ENCODE results near the gene KATNB1.
"Not testable (repeated sequence)": the region's sequence is repeated elsewhere in the genome, so short reads cannot be mapped to it uniquely, and the experiment has no call there.

Gene KATNB1

DNA sequence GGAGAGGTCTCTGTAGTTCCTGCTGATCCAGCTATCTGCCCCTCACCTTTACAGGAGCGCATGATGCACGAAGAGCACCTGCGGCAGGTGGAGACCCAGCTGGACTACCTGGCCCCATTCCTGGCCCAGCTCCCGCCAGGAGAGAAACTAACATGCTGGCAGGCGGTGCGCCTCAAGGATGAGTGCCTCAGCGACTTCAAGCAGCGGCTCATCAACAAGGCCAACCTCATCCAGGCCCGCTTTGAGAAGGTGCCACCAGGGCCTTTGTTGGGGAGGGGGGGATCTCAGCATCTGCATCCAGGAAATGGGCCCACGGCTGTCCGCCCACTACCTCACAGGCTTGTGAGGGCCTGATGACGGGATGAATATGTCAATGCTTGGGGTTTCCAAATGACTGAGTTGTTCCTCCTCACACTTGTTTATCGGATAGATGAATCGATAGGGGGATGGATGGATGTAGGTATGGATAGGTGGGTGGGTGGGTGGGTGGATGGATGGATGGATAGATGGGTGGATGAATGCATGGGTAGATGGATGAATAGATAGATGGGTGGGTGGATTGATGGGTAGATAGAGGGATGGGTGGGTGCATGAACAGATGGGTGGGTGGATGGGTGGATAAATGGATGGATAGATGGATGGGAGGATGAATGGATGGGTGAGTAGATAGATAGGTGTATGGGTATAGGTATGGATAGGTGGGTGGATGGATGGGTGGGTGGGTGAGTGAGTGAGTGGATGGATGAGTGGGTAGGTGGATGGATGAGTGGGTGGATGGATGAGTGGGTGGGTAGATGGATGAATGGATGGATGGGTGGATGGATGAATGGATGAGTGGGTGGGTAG lies 7.0 kb upstream of the KATNB1 start:
- DNase-seq, result no peak

DNA sequence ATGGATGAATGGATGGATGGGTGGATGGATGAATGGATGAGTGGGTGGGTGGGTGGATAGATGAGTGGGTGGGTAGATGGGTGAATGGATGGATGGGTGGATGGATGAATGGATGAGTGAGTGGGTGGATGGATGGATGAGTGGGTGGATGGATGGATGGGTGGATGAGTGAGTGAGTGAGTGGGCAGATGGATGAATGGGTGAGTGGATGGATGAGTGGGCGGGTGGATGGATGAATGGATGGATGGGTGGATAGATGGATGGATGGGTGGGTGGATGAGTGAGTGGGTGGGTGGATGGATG lies 6.4 kb upstream of the KATNB1 start:
- DNase-seq, result no peak

DNA sequence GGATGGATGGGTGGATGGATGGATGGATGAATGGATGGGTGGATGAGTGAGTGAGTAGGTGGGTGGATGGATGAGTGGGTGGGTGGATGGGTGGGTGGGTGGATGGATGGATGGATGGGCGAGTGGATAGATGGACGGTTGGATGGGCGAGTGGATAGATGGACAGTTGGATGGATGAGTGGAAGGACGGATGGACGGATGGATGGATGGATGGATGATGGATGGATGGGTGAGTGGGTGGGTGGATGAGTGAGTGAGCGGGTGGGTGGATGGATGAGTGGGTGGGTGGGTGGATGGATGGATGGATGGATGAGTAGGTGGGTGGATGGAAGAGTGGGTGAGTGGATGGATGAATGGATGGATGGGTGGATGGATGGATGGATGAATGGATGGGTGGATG lies 5.7 kb upstream of the KATNB1 start:
- DNase-seq, result not testable (repeated sequence)

DNA sequence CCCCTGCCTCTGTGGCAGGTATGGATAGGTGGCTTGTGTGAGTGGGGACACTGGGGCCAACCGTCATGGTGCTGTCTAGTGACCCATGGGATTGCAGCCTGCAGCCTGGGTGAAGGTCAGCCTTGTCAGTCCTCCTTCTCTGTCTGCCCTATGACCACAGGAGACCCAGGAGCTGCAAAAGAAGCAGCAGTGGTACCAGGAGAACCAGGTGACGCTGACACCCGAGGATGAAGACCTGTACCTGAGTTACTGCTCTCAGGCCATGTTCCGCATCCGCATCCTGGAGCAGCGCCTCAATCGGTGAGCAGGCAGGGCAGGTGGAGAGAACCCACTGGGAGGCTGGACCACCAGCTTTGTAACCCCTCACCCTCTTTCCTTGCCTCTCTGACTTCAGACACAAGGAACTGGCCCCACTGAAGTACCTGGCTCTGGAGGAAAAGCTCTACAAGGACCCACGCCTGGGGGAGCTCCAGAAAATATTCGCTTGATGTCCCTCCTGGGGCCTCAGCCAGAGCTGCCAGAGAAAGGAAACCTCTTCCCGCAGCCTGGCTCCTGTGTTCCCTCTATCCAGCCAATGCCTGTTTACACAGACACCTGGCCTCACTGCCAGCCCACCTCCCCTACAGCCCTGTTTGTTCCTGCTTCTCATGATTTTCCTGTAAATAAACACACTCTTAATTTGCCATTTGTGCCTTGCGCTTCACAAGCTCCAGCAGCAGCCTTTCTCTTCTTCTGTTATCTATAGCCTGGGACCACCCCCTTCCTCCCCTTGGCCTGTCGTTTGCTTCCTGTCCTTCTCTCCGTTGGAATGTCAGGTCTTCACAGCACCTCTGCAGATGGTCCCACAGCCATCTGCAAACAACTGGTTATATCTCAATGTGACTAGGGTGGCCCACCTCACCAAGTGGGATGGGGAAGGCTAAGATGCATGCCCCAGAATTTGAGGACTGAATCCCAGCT lies 4.5 kb upstream of the KATNB1 start:
- no peak for DNase-seq

DNA sequence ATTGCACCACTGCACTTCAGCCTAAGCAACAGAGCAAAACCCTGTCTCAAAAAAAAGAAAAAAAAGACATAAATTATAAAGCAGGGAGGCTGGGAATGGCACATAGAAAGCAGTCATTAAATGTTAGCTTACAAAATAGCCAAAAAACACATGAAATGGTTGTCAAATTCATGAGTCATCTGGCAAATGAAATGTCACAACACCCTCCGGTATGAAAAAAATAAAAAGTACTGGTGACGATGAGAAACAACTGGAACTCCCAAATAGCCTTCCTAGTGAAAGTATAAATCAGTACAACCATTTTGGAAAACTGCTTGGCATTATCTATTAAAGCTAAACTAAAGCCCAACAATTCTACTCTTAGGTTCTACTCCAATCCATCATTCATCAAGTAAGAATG lies 3.5 kb upstream of the KATNB1 start:
- DNase-seq, result no peak

DNA sequence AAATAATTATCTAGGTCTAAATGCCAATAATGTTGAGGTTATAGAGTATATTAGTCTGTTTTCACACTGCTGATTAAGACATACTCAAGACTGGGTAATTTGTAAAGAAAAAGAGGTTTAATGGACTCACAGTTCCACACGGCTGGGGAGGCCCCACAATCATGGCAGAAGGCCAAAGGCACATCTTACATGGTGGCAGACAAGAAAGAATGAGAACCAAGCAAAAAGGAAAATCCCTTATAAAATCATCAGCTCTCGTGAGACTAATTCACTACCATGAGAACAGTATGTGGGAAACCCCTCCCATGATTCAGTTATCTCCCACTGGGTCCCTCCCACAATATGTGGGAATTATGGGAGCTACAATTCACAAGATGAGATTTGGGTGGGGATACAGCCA lies 2.9 kb upstream of the KATNB1 start:
- no peak for DNase-seq

DNA sequence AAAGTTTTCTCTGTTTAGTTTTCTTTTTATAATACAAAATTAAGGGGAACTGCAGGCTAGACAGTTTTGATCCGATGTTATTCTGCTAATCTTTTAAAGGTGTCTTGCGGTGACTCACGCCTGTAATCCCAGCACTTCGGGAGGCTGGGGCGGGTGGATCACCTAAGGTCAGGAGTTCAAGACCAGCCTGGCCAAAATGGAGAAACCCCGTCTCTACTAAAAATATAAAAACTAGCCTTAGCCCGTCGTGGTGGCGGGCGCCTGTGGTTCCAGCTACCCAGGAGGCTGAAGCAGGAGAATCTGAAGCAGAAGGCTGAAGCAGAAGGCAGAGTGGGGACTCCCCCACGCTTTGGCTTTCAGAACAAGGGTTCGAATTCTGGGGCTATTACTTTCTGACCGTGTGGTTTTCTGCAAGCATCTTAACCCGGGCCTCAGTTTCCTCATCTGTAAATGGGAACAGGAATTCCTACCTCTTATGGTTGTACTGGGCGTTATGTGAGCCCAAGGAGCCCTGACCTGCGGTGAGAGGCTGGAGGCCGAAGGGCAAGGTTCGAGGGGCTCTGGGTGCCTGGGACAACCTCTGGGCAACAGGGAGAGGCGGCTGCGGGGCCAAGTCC lies 1.2 kb upstream of the KATNB1 start:
- no peak for DNase-seq

DNA sequence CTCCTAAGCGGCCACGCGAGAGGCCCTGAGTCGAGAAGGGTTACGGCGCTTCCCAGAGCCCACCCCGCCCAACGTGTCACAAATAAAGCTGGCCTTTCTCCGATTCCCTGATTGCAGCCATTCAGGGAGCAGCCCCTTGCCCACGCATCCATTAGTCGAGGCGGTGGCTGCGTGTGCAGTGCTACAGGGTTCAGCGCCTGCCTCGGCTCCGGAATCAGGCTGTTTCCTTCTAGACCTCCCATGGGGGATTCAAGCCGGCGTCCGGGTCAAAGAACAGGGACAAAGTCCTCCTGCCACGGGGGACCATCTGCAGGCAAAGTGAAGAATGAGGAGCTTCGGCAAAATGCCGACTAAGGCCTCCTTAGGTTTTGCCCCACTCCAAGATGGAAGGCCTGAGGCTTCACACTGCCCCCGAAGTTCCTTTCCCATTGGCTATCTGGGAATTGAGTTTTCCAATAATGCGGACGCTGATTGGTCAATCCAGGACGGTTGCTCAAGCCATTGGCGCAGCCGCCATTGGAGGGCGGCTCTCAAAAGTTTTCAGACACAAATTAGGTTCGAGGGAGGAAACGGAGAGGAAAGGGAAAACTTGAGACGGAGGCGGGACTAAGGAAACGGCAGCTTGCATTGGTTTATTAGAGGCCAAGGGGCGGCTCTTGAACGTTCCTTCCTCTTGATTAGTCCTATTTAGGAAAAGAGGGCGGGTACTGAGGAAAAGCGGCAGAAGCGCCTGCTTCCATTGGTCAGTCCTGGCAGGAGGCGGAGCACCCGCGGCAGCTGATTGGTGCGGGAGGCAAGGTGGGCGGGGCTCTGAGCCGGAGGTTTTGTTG lies 430 bp upstream of the KATNB1 start:
- DNase-seq, result peak; percentile 100

DNA sequence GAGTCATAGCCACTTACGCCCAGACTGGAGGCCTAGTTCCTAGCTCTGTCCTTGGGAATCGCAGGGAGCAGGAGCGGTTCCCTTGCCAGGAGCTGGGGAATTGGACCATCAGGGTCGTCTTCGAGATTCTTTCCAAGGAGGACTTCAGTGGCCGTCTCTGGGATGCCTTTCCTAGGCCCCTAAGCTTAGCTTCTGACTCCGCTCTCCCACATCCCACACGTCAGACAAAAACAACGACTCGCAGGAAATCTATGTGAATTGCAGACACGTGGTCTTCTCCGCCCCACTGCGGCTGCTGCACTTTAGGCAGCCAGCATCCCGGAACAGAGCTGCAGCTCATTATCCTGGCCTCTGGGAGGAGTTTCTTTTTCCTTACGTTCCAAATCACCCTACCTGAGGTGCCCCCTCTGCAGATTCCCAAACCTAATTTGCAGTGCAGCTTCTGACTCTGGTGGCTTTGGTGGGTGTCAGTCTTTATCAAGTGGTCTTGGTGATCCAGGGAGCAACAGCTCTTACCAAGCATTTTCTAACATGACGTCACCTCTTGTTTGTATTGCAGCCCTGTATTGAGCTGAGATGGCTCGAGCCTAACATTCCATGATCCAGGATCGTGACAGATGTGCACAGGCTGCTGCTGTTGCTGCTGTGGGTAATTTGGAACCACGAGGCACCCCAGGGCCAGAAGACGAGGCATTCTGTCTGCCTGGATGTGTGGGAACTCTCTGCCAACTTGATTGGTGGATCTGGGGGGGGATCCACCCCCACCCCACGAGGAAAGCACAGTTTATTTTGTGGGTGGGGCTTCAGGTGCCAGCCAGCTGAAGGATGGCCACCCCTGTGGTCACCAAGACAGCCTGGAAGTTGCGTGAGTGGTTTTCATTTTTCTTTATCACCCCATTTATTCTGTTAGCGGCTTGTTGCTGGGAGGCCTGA lies 1.1 kb downstream of the KATNB1 start:
- no peak for DNase-seq

DNA sequence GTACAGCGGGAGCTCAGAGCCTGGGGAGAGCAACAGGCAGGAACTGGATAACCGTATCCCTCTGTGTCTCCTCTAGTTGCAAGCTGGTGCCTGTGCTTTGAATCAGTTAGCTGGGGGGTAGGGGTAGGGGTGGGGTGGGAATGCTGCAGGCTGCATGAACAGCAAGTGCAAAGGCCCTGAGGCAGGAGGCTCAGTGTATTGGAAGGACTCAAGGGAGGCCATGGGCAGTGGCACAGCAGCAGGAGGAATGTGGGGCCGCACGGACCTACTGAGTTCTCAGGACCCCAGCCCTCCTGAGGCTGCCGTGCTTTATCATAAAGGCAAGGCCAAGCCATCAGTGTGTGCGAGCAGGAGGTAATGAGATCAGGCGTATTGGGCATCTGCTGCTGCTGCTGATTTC lies 3.3 kb downstream of the KATNB1 start:
- DNase-seq, result no peak

DNA sequence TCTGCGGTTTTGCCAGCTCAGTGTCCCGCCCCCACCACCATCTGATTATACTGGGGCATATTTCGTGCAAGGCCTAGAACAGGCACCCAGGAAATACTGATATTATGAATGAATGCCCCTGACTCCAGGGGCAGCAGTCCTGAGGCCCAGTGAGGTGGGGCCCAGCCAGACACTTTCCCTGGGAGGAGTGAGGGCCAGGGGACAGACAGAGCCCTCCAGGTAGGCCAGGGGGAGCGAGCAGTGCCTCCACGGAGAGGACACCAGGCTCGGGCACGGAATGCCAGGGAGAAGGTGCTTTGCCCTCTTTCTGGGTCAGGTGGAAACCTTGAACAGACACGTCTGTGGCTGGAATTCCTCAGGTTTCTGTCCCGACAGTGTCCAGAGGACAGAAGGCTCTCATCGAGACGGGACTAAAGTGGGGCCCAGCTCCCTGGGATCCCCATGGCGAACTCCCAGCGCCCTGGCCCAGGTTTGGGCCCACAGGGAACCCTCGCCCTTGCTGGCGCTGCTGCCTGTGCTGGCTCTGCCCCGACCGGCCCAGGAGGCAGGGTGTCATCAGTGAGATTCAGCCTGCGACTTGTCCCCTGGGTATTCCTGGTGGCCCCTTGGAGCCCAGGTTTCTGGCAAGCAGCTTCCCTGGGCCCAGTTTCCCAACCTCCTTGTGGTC lies 4.3 kb downstream of the KATNB1 start:
- DNase-seq, result no peak

DNA sequence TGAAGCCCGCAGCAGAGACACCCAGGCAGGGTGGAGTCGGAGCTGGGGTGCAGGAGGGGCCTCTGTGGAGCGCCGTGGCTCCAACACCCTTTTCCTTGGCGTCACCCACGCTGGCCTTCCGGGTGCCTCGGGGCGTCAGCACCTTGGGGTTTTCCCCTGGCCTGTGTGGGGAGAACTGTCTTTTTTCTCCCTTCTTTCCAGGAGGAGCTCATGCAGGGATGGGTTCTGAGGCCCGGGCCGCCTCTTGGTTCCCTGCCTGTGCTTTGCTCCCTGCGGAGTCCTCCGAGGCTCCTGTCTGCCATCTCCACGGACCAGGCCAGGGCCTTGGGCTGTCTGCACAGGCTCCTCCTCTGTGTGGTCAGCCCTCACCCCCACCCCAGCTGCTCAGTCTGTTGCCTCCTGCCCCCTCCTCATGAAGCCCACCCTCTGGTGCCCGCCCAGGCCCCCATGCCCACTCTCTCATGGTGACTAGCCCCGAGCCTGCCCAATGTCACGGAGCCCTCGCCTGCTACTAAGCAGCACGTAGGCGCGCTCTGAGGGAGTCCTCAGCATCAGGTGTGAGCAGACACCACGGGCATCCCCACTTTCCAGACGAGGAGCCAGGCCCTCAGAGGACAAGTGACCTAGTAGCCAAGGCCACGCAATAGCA lies 5.0 kb downstream of the KATNB1 start:
- DNase-seq, result no peak

DNA sequence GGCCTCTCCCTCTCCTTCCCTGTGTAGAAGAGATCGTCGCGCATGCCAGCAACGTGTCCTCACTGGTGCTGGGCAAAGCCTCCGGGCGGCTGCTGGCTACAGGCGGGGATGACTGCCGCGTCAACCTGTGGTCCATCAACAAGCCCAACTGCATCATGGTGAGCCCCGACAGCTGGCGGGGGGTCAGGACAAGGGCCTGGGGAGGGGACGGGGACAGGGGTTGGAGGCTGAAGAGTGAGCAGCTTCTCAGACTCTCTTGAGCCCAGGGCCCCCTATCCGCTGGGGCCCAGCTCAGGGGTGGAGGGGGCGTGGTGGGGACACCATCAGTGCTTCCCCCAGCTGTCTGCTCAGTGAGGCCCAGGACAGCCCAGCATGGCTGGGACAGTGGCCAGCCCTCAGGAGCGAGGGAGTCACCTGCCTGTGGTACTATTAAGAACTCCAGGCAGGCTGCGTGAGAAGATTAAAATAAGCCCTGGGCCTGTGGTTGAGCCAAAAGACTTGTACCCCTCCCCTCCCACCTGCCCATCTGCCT lies 6.2 kb downstream of the KATNB1 start:
- no peak for DNase-seq

DNA sequence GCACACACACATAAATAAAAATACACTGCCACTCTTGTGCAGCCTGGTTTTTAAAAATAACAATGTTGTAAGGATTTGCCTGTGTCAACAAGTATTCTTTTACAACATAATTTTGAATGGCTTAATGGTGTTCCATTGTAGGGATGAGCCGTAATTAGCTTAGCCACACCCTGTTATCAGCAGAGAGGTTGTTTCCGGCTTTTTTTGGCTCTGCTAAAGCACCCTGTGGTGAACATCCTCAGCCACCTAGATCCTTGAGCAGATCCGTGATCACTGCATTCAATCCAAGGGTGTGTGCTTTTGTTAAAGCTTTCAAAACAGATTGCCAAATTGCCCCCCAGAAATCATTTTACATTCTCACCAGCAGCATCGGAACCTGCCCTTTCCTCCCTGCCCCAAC lies 7.0 kb downstream of the KATNB1 start:
- DNase-seq, result no peak

DNA sequence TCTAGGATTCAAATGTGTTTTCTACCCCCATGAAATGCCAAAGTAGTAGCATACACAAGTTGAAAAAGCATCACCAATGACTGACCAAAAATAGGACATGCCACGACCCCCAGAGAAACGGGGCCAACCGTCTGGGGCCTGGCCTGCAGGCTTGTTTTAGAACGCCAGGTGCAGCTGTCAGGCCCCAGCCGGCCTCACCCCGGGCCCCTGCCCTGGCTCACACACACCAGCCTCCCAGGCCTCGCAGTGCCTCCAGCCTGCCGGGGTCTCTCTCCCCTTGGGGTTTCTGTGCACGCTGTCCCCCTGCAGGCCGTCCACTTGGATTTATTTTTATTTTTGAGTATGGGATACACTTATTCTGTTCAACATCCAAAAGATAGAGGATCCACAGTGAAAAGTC lies 7.9 kb downstream of the KATNB1 start:
- no peak for DNase-seq

DNA sequence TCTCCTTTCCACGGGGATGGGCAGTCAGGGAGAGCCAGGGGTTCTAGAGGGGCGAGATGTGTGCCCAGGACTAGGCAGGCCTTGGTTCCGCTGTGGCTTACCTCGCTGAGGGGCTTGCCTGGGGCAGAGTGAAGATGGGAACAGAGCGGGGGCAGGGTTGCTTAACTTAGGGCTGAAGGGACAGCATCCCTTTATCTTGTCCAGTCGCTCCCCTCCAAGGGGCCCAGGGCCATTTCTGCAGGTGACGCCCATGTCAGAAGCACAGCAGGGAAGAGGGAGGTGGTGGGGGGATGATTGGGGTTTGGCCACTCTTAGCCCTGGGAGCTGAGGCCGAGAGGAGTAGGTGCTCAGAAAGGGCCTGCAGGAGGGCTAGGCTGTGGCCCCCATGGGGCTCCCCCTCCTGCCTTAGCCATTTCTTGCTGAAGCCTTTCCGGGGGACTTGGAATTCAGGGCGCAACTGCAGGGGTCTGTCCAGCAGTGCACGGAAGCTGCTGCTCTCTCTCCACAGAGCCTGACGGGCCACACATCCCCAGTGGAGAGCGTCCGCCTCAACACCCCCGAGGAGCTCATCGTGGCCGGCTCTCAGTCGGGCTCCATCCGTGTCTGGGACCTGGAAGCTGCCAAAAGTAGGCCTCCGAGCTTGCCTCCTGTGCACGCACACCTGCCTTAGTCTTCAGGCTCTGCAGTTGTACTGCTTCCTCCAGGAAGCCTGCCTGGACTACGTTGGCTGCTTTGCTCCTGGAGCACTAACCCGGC lies 8.5 kb downstream of the KATNB1 start:
- DNase-seq, result no peak

DNA sequence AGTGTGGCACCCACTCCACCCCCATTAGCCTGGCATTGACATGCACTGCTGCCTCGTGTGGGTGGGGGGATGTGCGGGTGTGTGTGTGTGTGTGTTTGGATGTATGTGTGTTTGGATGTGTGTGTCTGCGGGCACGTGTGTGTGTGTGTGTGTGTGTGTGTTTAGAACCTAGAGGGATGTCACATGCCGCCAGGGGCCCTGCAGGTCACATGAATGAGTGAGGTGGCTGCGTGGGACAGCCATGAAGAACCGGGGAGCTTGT lies 9.0 kb downstream of the KATNB1 start:
- DNase-seq, result no peak

DNA sequence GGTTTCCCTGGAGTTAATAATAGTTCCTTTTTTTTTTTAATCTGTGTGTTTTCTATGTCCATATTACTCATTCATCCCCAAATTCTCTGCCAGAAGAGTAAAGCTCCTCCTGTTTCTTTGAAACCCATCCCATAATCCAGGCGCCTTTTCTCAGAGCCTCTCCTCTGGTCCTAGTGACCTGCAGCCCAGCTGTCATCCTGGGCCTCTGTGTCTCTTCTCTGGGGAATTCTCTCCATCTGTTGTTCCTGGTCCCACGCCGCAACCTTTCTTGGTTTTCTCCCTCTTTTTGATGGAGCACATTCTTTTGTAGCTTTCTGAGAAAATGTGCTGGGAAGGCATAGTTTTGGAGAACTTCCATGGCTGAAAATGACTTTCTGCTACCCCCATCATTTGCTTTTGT lies 10.2 kb downstream of the KATNB1 start:
- DNase-seq, result no peak

DNA sequence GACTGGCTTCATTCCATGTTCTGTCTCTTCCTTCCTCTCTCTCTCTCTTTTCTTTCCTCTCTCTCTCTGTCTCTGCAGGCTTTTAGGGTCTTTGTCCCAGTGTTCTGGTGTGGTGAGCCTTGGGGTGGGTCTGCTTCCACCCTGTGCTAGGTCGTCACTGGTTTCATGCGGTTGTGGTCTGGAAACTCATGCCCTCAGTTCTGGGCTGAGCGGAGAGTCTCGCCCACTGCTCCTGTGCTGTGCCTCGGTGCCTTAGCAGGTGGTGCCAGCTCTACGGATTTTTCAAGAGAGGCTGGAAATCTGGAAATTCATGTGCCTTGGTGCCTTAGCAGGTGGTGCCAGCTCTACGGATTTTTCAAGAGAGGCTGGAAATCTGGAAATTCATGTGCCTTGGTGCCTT lies 10.7 kb downstream of the KATNB1 start:
- not testable (repeated sequence) for DNase-seq

DNA sequence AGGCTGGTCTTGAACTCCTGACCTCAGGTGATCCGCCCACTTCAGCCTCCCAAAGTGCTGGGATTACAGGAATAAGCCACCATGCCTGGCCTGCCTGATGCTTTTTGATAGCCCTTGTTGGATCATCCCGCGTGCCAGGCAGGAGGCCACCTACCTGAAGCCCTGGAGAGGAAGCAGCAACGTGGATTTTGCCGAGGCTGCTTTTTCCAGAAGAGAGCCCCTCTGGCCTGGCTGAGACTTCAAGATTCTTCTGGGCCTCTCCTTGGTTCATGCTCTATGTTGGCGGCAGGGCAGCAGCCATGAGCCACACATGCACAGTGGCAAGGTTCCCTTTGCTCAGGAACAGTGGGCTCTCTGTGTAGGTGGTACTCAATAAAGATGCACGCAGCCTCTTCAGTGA lies 11.5 kb downstream of the KATNB1 start:
- DNase-seq, result no peak
